Central memory CD4-positive, alpha-beta T cell (primary cell): ENCODE measurements around the gene SIX2.

Experiments used
- DNase-seq: peaks from one replicate; pipeline ENCODE4 v3.0.0; 2022

The SIX2 gene

GRCh38 chr2:45014831-45015230 lies 5.6 kb upstream of the SIX2 start:
- DNase-seq = no peak

GRCh38 chr2:45014016-45014702 lies 4.9 kb upstream of the SIX2 start:
- DNase-seq = no peak

DNA sequence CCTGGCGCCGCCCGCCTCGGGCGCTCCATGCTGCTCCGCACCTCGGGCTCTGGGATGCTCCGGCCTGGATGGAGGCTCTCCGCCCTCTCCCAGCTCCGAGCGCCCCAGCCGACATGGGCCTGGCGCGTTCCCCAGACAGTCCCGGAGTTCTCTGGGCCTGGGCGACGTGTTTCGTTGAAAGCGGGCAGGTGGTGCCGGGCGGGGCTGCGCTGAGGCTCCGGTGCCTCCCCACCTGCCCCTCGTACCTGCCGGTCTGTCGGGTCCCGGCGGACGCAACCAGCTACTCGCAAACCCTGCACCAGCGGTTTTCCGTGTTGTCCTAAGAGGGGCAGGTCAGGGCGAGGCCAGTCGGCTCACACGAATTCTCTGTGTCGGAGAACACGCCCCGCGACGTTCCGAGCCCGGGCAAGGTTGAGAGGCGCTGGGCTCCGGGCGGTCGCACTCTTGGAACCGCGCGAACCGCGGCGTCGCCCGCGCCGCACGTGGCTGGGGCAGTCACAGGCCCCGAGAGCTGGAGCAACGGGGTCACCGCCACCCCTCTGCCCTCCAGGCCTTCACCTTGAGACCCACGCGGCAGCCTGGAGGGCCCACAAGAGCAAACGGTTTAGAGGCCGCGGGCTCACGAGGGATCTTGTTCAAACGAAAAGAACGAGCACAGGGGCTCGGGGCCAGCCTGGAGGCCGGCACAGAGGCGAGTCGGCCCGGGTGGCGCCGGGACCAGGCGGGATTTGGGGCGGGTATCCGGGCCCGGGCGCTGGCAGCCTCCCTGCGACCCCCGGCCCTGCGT lies 4.2 kb upstream of the SIX2 start:
- DNase-seq = no peak

DNA sequence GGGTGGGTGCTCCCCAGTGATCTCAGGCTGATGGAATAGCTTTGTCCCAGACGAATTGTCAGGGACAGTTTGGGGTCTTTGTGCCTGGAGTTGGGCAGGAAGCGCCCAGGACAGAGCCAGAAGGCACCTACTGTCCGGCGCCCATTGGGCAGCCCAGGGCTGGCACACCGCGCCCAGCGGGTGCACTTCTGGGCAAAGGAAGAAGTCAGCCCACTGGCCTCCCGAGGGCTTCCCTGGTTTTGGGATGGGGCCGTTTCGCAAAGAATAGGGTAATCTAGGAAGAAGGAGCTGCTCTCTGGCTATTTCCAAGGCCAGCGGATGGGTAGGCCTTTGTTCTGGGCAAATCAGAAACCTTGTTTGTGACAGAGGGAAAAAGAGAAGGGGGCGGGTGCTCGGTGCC lies 3.5 kb upstream of the SIX2 start:
- no peak for DNase-seq

DNA sequence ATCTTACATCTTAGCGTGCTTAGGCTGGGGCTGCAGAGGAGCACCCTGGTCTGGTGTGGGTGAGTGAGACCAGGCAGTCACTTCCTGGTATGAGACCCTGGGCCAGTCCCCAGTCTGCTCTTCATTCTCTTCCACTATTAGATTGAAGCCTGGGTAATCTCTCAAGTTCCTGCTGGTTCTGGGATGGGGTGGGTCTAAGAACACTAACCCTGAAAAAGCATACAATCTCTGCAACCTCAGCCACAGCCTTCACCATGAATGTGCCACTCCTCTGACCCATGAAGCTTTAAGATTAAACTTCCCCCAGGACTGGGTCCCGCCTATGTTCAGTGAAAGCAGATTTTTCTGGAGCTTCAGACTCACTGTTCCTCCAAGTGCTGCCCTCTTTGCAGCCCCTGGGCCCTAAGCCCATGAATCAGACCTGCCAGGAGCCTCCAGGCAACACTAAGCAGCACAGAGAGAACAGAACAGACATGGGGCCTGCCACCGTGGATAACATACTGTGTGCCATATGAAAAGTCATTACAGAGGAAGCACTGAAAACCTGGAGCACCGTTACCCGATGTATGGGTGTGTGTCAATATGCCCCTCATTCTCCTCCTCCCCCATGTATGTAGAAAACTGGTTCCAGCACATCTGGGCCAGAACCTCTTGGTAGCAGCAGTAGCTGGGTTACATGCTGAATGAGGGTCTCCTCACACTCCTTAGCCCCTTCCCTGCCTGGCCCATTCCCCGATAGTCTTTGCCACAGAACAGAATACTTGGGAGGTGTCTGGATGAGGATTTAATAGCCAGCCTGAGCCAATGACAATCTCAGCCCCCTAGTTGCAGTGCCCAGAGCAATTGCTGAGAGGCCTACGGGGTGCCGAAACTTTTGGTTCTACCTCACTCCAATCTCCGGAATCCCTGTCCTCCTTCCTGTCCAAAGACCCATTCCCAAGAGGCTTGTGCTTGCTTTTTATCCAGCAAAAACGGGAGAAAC lies 2.7 kb upstream of the SIX2 start:
- no peak for DNase-seq

GRCh38 chr2:45011121-45011520 lies 1.9 kb upstream of the SIX2 start:
- no peak for DNase-seq

DNA sequence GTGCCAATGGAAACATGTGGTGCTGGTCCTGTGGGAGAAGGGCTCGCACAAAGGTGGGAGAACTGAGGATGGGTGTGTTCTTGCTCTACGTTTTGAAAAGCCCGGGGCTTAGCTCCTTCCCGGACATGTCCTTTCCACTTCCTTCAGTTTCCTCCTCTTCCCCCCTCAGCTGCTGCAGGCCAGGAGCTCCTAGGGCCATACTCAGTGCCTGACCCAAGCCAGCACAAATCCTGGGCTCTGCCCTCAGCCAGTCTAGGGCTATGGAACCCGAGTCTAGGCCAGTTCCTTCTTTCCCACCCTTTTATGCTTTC lies 1.4 kb upstream of the SIX2 start:
- DNase-seq = no peak

DNA sequence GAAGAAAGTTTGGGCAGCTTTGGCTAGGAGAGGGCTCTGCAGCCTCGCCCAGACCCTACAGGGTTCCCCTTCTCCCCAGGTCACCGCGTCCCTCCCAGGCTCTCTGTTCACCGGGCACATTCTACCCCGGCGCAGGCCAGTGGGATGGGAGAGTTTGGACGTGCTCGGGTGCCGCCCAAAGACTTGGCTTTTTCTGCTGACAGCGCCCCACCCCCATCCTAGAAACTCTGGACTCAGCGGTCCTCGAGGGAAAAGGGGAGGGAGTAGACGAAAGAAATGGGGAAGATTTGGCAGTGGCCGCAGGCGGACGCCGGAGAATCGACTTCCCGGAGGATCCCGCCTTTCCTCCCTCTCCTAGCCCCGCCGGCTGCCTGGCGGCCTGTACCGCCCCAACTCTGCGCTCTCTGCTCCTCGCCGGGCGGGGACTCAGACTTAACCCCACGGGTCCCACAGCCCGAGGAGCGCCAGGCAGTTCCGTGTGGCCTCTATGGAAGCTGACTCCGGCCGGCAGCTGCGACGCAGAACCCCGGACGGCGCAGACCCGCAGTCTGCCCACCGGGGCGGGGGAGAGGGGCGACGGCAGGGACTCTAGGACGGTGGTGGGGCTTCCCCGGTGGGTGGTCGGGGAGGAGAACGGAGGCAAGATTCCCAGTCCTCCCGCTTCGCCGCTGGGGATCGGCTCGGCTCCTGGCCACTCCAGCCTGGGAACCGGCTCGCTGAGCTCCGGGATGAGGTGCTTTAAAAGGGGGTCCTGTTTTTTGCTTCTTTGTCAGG lies 863 bp upstream of the SIX2 start:
- DNase-seq = no peak

DNA sequence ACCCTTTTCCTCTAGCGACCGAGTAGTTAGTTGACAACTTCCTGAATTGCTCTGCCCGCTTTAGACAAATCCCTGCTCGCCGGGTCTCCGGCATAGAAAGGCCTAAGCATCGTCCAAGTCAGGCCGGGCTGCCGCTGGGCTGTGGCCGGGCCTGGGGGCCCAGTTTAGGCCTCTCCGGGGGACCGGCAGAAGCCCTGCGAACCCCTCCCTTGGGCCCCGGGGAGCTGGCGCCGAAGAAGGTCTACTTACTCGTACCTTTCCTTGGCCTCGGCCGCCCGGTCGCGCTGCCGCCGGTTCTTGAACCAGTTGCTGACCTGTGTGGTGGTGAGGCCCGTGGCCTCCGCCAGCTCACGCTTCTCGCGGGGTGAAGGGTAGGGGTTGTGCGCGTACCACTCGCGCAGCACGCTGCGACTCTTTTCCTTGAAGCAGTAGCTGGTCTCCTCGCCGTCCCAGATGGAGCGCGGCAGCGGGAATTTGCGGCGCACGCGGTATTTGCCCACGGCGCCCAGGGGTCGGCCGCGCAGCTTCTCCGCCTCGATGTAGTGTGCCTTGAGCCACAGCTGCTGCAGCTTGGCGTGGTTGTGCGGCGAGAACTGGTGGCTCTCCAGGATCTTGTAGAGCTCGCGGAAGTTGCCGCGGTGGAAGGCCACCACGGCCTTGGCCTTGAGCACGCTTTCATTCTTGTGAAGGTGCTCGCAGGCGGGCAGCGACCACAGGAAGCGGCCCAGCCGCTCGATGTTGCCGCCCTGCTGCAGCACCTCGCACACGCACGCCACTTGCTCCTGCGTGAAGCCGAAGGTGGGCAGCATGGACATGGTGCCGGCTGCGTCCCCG lies 739 bp downstream of the SIX2 start:
- DNase-seq = no peak

DNA sequence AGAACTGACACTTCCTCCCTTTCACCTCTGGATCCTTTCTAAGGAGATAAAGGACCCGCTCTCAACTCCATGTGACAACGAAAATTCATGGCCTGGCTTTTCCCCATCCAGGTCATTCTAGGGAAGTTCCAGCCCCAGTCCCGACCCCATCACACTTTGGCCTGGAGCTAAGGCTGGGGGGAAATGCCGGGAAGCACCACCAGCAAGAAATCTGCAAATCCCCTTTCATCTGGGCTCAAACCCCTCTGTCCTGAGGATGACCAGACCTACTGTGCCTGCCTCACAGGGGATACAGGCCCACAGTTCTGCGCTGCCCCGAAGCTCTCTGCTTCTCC lies 1.3 kb downstream of the SIX2 start:
- no peak for DNase-seq

DNA sequence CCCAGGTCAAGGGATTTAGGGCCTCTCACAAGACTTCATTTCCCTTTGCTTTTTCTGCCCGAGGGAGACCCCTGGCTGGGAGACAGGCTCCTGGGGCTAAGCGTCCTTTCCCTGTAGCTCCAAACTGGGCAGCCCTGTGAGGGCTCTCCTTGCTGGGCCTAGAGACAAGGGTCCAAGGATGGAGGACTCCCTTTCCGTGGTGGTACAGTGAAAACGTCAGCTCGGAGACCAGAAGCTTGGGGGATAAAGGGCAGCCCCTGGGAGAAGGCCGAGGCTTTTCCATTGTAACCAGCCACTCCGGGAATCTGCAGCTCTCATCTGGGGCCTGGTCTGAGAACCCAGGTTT lies 2.3 kb downstream of the SIX2 start:
- no peak for DNase-seq

GRCh38 chr2:45006041-45006941 lies 3.0 kb downstream of the SIX2 start:
- no peak for DNase-seq

- DNase-seq = no peak
These were observed 3.8 kb downstream of the SIX2 start for GRCh38 chr2:45005261-45006002.

- no peak for DNase-seq
These were observed 4.6 kb downstream of the SIX2 start for GRCh38 chr2:45004562-45005191.

DNA sequence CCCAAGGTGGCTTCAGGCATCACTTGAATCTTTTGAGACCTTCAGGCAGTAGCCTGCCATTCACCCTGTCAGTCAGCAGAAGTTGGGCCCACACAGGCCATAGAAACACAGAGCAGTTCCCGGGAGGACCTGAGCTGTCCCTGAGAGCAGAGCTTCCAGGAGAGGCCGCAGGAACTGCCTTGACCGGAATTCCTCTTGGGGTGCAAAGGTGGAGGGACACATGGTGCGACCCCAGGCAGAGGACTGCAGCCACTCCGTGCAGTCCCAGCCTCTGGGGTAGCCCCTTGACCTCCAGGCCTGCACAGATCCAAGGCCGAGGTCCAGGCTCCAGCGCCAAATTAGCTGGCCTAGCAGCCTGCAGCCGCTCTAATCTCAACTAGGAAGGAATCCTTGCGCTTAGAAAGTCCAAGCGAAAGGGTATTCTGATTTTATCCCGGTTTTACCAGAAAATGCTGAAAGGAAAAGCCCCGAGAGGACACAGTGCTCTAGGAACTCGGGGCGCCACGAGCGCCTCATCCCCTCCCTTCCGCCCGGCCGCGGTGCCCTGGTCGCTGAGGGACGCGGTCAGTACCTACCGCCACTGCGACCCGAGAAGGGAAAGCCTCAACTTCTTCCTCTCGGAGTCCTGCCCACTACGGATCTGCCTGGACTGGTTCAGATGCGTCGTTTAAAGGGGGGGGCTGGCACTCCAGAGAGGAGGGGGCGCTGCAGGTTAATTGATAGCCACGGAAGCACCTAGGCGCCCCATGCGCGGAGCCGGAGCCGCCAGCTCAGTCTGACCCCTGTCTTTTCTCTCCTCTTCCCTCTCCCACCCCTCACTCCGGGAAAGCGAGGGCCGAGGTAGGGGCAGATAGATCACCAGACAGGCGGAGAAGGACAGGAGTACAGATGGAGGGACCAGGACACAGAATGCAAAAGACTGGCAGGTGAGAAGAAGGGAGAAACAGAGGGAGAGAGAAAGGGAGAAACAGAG lies 5.4 kb downstream of the SIX2 start:
- no peak for DNase-seq

GRCh38 chr2:45002686-45003085 lies 6.6 kb downstream of the SIX2 start:
- DNase-seq = no peak

GRCh38 chr2:45001869-45002385 lies 7.3 kb downstream of the SIX2 start:
- no peak for DNase-seq
